Ureter (tissue), 1 donor: ENCODE results near the gene SOWAHB. TPM values are rescaled to one million over a fixed set of nuclear protein-coding genes. Genes with fewer than 3 reads are reported as not detected.
"Not testable (repeated sequence)": the region's sequence is repeated elsewhere in the genome, so short reads cannot be mapped to it uniquely, and the experiment has no call there.

Experiments
- DNase-seq: peaks from one replicate; pipeline ENCODE4 v3.0.0-alpha.2; 2020; ENCODE audit warnings: low spot score
- total RNA-seq: library from RNA; stranded (reverse); gene quantifications from one replicate; pipeline ENCODE4 v1.2.4, GENCODE V29; 2023
- donor health status: DM: yes; HTN: yes; CAD: no.

Gene SOWAHB
- total RNA-seq, 1 donor from 2014 or later, result 14.3 TPM

GRCh38 chr4:76896048-76896447, 1.9 kb downstream of the SOWAHB start:
- no peak for DNase-seq

- no peak for DNase-seq
Observed at GRCh38 chr4:76895619-76896018, 2.3 kb downstream of the SOWAHB start.

DNA sequence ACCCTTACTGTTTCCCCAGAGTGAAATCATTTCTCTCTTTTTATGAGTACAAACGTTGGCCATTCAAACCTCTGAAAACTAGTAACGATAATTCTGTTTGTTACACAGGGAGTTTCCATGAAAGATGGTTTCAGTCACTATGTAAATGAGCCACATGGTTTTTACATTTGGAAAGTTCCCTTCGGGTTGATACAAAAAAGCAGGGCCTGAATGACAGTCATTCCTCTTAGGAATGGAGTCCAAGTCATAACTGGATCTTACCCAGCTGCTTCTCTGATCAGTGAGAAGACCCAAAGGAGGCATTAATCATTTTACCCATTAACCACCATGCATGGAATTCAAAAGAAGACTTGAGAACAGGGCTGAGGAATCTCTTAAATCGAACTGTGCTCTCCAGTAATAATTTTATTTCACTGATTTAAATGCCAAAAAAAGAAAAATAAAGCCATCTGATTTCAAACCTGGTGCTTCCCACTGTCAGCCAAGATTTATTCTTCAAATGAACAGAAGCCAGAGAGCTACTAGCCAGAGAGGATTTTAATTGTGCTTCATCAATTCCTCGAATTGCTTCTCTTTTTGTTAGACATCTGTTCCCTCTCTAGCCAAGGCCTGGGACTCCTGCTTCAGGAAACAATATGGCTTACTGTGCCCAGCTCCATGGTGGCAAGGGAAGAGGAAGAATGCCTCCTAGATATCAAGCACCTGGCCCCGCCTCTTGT, 3.2 kb downstream of the SOWAHB start:
- DNase-seq, result no peak

DNA sequence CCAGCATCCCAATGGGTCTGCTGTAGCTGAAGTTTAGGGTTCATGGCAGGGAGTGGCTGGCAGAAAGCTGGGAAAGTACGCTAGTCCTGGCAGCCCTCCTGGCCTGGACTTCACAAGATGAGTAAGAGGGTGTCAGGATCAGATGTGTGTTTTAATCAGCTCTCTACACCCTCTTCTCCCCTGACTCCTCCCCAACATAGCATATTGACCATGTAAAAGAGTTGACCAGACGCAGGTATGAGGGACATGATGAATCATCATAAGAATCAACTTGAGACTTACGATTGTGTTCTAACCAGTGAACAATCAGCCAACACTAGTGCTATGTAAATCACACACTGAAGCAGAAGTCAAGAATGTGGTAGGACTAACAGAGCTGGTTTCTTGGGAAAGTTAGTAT, 5.3 kb downstream of the SOWAHB start:
- no peak for DNase-seq

- DNase-seq, result no peak
Observed at GRCh38 chr4:76892001-76892400, 5.9 kb downstream of the SOWAHB start.

GRCh38 chr4:76886848-76887441, 11.0 kb downstream of the SOWAHB start:
- no peak for DNase-seq

- no peak for DNase-seq
Observed at GRCh38 chr4:76886214-76886613, 11.7 kb downstream of the SOWAHB start.

GRCh38 chr4:76883147-76883546, 14.8 kb downstream of the SOWAHB start:
- no peak for DNase-seq

GRCh38 chr4:76882630-76883029, 15.3 kb downstream of the SOWAHB start:
- DNase-seq, result no peak

DNA sequence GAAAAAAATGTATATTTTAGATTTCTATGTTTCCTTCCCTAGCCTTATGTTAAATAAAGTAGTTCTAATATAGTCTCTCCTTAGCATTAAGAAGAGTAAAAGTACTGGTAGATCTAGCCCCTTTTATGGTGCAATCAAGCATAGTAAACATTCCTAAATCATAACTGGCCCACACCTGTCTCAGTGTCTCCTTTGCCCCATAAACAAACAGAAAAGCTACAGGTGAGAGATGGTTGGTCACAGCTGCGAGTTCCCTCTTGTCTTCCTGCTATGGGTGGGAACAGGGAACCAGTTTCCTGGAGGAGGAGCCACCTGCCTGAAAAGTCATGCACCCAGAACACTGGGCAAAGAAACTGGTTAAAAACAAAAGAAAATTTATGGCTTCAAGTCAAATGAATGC, 16.6 kb downstream of the SOWAHB start:
- DNase-seq, result peak; percentile 70

- no peak for DNase-seq
Observed at GRCh38 chr4:76879731-76880364, 18.1 kb downstream of the SOWAHB start.

DNA sequence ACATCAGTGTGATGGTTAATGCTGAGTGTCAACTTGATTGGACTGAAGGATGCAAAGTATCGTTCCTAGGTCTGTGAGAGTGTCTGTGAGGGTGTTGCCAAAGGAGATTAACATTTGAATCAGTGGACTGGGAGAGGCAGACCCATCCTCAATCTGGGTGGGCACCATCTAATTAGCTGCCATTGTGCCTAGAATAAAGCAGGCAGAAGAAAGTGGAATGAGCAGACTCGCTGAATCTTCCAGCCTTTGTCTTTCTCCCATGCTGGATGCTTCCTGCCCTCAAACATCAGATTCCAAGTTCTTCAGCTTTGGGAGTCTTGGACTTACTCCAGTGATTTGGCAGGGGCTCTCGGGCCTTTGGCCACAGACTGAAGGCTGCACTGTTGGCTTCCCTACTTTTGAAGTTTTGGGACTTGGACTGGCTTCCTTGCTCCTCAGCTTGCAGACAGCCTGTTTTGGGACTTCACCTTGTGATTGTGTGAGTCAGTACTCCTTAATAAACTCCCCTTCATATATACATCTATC, 19.2 kb downstream of the SOWAHB start:
- not testable (repeated sequence) for DNase-seq

DNA sequence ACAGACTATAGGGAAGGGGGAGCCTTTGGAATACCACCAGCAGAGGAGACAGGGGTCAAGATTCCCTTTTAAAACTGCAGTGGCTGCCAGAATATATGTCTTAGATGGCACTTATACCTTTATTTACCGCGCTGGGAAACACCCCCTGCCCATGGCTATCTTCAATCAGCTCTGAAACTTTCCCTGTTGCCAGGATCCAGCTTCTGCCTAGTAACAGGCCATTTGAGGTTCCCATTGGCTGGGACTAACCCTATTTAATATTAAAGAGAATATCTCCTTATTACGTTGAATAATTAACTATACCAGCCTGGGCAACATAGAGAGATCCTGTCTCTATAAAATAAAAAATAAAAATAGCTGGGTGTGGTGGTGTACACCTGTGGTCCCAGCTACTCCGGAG, 23.8 kb downstream of the SOWAHB start:
- DNase-seq, result no peak

GRCh38 chr4:76873495-76873894, 24.4 kb downstream of the SOWAHB start:
- DNase-seq, result no peak

DNA sequence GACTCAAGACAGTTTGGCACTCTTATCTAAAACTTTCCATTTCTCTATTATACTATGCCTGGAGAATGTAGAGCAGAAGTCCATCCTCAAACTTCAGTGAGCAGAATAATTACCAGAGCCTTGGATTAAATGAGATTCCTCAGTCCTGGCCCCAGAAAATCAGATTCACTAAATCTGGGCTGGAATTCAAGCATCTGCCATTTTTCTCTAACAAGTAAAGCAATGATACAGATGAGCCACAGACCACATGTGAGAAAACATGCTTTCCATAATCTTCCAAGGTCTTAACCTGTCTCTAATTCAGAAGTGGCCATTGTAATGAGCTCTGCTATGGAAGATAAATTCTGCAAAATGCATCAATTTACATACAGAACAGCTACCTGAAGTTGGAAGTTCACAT, 25.4 kb downstream of the SOWAHB start:
- no peak for DNase-seq

GRCh38 chr4:76868780-76869179, 29.2 kb downstream of the SOWAHB start:
- not testable (repeated sequence) for DNase-seq

DNA sequence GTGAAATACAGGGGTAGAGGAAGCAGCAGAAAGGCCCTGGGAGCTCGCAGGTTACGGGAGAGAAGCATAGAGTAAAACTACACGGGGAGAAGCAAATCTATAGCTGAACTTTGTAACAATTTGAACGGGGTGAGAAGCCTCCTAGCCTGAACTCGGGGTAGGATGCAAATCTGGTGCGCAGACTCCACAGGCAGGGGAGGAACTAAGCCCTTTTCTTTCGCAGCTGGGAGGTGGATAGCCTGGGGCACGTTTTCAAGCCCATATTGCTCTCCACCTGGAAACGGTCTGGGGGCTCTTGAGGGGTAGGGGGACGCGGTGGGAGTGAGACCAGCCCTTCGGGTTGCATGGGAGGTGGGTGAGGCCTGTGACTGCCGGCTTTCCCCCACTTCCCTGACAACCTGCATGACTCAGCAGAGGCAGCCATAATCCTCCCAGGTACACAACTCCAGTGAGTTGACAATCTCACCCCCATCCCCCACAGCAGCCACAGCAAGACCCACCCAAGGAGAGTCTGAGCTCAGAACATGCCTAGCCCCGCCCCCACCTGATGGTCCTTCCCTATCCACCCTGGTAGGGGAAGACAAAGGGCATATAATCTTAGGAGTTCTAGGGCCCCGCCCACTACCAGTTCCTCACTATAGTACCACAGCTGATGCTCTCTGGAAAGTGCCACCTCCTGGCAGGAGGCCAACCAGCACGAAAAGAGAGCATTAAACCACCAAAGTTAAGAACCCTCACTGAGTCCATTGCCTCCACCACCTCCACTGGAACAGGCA, 29.9 kb downstream of the SOWAHB start:
- DNase-seq, result peak; percentile 53

GRCh38 chr4:76867377-76867776, 30.6 kb downstream of the SOWAHB start:
- no peak for DNase-seq

- DNase-seq, result no peak
Observed at GRCh38 chr4:76866641-76867040, 31.3 kb downstream of the SOWAHB start.

GRCh38 chr4:76858319-76858718, 39.6 kb downstream of the SOWAHB start:
- no peak for DNase-seq

- no peak for DNase-seq
Observed at GRCh38 chr4:76857074-76857409, 40.9 kb downstream of the SOWAHB start.
